Type B pancreatic cell (in vitro differentiated cells): ENCODE data around the gene CX3CL1. TPM values are rescaled to one million over a fixed set of nuclear protein-coding genes. Genes with fewer than 3 reads are reported as not detected.

ENCODE experiments used
- DNase-seq: peaks from one replicate; pipeline ENCODE4 v3.0.0; 2021; ENCODE audit warnings: mixed read lengths; ENCODE audit not compliant: unreplicated experiment; ENCODE audit errors: extremely low spot score
- H3K27ac Mint-ChIP-seq: 2 replicates; pipeline ENCODE4 v1.8.0; 2021; ENCODE audit warnings: mild to moderate bottlenecking, mixed read lengths
- H3K27me3 Mint-ChIP-seq: 2 replicates; pipeline ENCODE4 v1.8.0; 2021; ENCODE audit warnings: mixed read lengths
- H3K36me3 Mint-ChIP-seq: 2 replicates; pipeline ENCODE4 v1.8.0; 2021; ENCODE audit warnings: mixed read lengths
- H3K4me1 Mint-ChIP-seq: one replicate; pipeline ENCODE4 v1.8.0; 2021; ENCODE audit warnings: mixed read lengths; ENCODE audit not compliant: unreplicated experiment
- H3K4me3 Mint-ChIP-seq: 2 replicates; pipeline ENCODE4 v1.8.0; 2021; ENCODE audit warnings: mild to moderate bottlenecking, mixed read lengths
- H3K9me3 Mint-ChIP-seq: 2 replicates; pipeline ENCODE4 v1.8.0; 2021; ENCODE audit warnings: mixed read lengths
- total RNA-seq: library from RNA; stranded (reverse); gene quantifications from 2 replicates; pipeline ENCODE4 v1.2.1, GENCODE V29; 2021; ENCODE audit warnings: low replicate concordance
- TF ChIP-seq, protein P1 (sequence below): fragments of 200-600 bp; sonication (generic); conservative IDR thresholded peaks from 2 replicates; pipeline ENCODE4 v1.5.0; 2021; ENCODE audit warnings: antibody characterized with exemption, mild to moderate bottlenecking

CX3CL1 gene
- total RNA-seq, 1 donor from 2014 or later, result 17.8 TPM

DNA sequence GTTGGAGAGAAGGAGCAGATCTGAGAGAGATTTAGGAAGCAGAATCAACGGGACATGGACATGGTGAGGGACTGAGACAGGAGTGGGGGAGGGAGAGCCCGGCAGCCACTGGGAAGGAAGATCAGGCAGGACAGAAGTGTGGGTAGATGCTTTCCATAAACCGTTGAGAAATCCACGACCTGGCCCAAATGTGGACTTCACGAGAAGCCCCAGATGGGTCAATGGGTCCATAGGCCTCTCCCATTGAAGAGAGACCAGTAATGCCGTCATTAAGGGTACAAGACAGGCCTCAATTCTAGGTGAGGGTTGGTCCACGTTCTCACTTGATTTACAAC is 14.2 kb upstream of the CX3CL1 start:
- TF ChIP-seq, protein P1, sequence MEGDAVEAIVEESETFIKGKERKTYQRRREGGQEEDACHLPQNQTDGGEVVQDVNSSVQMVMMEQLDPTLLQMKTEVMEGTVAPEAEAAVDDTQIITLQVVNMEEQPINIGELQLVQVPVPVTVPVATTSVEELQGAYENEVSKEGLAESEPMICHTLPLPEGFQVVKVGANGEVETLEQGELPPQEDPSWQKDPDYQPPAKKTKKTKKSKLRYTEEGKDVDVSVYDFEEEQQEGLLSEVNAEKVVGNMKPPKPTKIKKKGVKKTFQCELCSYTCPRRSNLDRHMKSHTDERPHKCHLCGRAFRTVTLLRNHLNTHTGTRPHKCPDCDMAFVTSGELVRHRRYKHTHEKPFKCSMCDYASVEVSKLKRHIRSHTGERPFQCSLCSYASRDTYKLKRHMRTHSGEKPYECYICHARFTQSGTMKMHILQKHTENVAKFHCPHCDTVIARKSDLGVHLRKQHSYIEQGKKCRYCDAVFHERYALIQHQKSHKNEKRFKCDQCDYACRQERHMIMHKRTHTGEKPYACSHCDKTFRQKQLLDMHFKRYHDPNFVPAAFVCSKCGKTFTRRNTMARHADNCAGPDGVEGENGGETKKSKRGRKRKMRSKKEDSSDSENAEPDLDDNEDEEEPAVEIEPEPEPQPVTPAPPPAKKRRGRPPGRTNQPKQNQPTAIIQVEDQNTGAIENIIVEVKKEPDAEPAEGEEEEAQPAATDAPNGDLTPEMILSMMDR, result no peak
- no peaks in the 10 kb centered on the region for H3K4me1 Mint-ChIP-seq

DNA sequence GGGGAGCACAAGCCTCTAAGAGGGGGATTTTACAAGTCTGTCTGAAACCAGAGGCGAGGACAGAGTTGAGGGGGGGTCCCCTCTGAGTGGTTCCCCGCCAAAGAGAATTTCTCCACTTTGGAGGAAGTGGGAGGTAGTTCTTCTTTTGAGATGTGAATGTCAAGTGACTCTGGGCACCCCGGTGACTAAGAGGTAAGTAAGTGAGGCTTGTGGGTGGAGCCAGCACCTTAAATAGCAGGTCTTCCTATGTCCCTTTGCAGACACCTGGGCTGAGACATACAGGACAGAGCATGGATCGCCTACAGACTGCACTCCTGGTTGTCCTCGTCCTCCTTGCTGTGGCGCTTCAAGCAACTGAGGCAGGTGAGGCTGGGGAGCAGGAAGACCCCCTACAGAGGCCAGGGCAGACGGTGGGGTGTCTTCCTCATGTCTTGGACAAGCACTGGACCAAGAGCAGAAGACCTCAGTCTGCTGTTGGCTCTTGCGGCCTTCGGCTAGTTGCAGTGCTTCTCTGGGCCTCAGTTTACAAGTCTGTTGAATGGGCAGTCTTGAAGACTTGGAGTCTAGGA is 13.7 kb upstream of the CX3CL1 start, which contains the start of gene CCL22:
Gene CCL22, plus strand, starts transcription at position 257 of the 569 bp plus-strand sequence. Its CDS starts 34 bp downstream, at position 291.
- no peaks in the 10 kb centered on the region for H3K9me3 Mint-ChIP-seq
- no peaks in the 10 kb centered on the region for H3K36me3 Mint-ChIP-seq
- no peaks in the 10 kb centered on the region for H3K4me1 Mint-ChIP-seq
- no peak for DNase-seq
- H3K27ac Mint-ChIP-seq, result no peak within 1 kb of the TSS
- no peak within 1 kb of the TSS for H3K4me3 Mint-ChIP-seq
- H3K27me3 Mint-ChIP-seq, result no peaks in the 10 kb centered on the region
- TF ChIP-seq, protein P1, result no peak

More for the DNA sequence above, 14.2 kb upstream of the CX3CL1 start:
- H3K27me3 Mint-ChIP-seq, result no peaks in the 10 kb centered on the region
- H3K9me3 Mint-ChIP-seq, result no peaks in the 10 kb centered on the region
- H3K27ac Mint-ChIP-seq, result no peak overlapping the region
- DNase-seq, result no peak
- no peaks in the 10 kb centered on the region for H3K36me3 Mint-ChIP-seq
- H3K4me3 Mint-ChIP-seq, result no peak overlapping the region

DNA sequence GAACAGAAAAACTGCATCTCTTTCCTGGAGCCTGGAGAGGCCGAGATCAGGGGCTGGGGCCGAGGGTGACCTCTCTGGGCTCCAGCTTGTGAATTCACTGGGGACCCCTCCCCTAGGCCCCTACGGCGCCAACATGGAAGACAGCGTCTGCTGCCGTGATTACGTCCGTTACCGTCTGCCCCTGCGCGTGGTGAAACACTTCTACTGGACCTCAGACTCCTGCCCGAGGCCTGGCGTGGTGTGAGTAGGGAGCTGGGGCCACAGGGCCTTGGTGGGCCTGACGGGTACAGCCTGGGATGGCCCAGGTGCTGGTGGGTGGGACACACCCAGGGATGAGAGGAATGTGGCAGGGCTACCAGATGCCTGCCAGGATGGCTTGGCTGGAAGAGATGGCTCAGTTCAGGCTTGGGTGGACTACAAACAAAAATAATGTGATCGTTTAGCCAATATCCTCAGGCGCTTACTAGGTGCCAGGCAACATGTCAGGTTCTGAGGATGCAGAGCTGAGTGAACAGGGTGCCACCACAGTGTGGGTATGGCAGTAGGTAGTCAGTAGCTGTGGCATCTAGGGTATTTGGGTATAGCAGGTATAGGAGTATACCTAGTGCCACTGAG is 11.9 kb upstream of the CX3CL1 start:
- no peaks in the 10 kb centered on the region for H3K9me3 Mint-ChIP-seq
- DNase-seq, result no peak
- H3K27me3 Mint-ChIP-seq, result peaks cover 5% of the 10 kb centered on the region
- TF ChIP-seq, protein P1, result no peak
- no peak overlapping the region for H3K4me3 Mint-ChIP-seq
- H3K27ac Mint-ChIP-seq, result no peak overlapping the region
- no peaks in the 10 kb centered on the region for H3K36me3 Mint-ChIP-seq
- H3K4me1 Mint-ChIP-seq, result no peaks in the 10 kb centered on the region

DNA sequence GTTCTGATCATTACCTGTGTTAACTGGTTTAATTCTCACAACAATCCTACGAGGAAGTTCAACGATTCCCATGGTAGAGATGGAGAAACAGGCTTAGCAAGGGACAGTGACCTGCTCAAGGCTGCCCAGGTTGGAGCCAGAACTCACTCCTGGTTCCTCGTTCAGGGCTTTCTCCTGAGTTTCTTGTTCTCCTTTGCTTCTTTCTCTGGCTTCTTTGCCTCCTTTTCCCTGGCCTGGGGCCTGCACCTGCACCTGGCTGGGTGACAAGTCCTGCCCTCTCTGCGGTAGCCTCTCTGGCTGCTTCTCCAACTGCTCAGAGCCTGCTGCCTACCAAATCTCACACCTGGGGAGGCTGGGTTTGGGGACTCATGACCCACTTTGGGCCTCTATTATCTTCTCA is 10.9 kb upstream of the CX3CL1 start:
- Mint-ChIP-seq H3K4me3 (no peak overlapping the region), H3K27ac (no peak overlapping the region), H3K9me3 (no peaks in the 10 kb centered on the region), H3K36me3 (no peaks in the 10 kb centered on the region), H3K4me1 (no peaks in the 10 kb centered on the region), H3K27me3 (peaks cover 5% of the 10 kb centered on the region)
- no peak for DNase-seq
- TF ChIP-seq, protein P1, result no peak

DNA sequence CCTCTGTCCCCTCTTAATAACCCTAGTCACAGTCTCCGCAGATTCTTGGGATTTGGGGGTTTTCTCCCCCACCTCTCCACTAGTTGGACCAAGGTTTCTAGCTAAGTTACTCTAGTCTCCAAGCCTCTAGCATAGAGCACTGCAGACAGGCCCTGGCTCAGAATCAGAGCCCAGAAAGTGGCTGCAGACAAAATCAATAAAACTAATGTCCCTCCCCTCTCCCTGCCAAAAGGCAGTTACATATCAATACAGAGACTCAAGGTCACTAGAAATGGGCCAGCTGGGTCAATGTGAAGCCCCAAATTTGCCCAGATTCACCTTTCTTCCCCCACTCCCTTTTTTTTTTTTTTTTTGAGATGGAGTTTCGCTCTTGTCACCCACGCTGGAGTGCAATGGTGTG is 8.1 kb upstream of the CX3CL1 start:
- TF ChIP-seq, protein P1, result no peak
- H3K4me3 Mint-ChIP-seq, result no peak overlapping the region
- no peaks in the 10 kb centered on the region for H3K4me1 Mint-ChIP-seq
- H3K9me3 Mint-ChIP-seq, result no peaks in the 10 kb centered on the region
- H3K36me3 Mint-ChIP-seq, result no peaks in the 10 kb centered on the region
- peaks cover 10% of the 10 kb centered on the region for H3K27me3 Mint-ChIP-seq
- DNase-seq, result no peak
- H3K27ac Mint-ChIP-seq, result no peak overlapping the region
